Measurements from ENCODE around the gene COLEC11. TPM values are rescaled to one million over a fixed set of nuclear protein-coding genes. Genes with fewer than 3 reads are reported as not detected.
"Not testable (repeated sequence)": the region's sequence is repeated elsewhere in the genome, so short reads cannot be mapped to it uniquely, and the experiment has no call there.

Gene COLEC11
- total RNA-seq = not detected

DNA sequence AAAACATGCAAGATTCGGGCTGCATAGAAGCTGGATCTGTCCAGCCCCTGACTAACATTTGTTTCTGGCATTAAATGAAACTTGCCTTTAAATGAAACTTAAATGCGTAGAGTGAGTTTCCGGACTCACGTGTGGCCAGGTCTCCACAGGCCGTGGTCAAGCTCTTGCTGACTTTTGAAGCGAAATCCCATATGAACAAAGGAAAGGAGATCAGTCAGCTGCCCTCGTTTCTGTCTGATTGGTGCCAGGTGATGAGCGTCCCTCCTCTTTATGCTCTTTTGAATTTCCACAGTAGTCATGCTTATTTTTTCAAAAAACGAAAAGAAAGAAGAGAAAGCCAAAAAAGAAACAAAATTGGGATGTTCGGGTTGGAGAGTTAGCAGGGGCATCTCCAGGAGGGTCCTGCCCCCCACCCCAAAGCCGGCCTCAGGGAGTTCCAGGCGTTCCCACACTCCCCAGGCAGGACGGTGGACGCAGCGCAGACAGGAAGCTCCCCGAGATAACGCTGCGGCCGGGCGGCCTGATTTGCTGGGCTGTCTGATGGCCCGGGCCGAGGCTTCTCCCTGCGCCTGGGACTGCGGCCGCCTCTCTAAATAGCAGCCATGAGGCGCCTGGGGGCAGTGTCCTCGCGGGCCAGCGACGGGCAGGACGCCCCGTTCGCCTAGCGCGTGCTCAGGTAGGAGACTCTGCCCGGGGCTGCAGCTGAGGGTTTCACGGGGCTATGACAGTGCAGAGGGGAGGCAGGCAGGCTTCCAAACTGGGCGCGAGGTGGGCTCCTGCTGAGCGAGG, at the start of gene COLEC11:
Gene COLEC11 (plus strand): TSS at position 620 of the 789 bp plus-strand sequence. CDS start 9,229 bp downstream, outside the sequence.
- no peak for DNase-seq (ENCODE audit: low read depth in 2 of 3, low spot score in 2 of 3)

DNA sequence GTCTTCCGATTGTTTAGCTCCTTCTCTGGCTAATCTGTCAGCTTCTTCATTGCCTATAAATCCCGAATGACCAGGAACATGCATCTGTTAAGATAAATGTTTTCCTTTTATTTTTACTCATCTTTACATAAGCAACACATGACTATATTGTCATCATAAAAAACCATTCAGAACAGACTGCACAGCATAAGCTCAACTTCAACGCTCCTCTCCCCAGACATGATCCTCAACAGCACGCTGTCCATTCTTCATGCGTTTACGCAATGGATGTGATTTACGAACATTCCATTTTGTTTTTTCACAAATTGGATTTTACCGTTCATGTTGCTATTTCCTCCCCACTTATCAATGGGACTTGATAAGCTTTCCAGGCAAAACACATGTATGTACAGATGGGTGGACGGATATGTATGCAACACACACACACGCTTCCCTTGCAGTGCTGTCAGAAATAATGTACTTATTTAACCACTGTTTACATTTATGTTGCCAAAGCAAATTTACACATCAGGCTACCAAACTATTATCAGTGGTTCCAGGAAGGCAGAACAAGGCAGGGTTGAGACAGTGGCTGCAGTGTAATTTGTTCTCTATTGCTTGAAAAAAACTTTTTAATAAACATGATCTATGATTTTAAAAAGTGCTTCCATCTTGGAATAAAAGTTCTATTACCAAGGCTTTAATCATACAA, 49.0 kb upstream of the COLEC11 start:
- DNase-seq (ENCODE audit: low read depth in 2 of 3, low spot score in 2 of 3) = no peak

DNA sequence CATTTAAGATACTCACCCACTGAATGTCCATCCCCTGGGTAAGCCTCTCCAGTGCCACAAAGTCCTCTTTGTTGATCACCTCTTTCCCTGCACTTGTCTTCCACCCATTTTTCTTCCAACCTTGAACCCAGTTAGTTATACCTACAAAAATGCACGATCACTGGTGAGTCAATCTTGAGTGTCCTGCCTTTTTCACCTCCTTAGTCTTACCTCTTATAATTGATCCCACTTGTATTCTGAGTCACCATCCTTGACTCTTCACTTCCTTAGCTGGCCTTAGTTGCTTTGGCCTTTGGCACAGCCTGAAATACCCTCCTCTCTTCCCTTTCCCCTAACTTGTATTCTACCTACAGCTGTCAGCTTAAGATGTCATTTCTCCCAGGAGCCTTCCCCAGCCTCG, 47.0 kb upstream of the COLEC11 start:
- no peak for DNase-seq (ENCODE audit: low read depth in 2 of 3, low spot score in 2 of 3)

DNA sequence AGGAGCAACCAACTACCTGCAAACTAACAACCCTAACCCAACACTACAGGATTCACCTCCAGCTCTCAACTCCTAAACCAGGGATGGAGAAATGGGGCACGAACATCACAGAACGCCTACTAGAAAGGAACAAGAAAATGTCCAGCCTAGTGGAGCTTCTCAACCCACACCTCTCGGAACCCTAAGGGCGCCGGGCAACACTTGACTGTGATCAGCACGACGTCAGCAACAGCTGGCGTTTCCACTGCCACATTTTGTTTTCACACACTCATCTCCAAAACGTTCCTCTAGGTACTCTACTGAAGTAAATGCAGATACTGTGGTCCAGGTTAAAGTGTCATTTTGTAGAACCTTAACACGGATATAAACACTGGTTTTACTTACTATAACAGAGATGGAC, 41.0 kb upstream of the COLEC11 start:
- no peak for DNase-seq (ENCODE audit: low read depth in 2 of 3, low spot score in 2 of 3)

DNA sequence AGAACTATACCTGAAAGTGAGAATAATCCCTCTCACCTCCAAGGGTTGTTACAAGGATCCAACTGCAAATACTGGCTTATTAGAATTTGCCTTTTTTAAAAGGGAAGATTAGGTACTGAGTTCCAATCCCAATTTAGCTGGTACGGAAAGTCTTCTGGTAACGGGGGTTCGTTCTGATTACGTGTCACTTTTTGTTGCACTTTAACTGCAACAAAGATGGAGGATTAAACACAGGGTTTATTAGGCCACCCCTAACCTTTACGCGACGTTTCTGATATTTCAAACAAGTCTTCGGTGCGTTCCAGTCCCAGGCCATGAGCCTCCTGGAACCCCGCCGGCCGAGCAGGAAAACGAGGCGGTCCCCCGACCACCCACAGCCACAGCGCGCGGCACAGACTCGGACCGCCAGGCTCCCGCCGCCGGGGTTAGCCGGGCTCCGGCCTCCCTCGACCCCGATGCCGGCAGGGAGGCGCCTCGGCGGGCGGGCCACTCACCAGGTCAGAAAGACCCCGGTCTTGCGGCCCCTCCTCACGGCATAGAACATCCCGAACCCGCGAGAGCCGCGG, 37.2 kb upstream of the COLEC11 start:
- DNase-seq (ENCODE audit: low read depth in 2 of 3, low spot score in 2 of 3) = peak in 1 of 3 donors; percentile 32

DNA sequence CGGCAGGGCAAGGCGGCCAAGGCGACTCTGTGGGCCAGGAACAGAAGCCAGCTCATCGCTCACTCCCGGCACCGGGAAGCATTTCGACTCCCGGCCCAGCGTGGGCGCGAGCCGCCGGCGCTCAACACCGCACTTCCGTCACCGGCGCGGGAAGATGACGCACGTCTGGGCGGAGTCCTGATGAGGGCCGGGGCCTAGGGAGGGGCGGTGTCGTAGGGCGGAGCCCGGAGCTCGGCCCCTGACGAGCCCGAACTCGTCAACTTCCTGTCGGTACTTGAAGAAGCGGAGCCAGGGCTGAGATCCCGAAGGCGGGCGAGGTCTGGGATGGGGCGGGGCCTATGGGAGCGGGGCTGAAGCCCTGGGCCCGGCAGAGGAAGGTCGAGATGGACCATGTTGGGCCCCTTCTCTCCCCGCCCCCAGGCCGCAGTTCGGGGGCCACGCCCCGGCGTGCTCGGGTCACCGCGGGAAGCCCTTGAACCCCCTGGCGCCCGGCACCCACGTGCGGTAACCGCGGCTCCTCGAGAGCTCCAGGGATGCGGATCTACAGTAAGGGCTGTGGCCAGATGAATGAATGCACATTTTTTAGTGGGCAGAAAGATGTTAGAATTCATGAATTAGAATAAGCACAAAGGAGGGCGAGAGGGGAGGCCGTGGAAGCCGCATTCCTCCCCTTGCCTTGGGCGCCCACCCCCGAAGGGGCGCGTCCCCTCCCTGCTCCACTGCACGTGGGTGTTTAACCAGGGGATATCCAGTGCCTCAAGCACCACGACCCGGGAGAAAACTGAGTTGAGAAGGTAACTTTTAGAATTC, 36.5 kb upstream of the COLEC11 start, which contains the start of gene RNASEH1:
Gene RNASEH1 (minus strand): TSS at position 129 of the 810 bp plus-strand sequence. CDS start 73 bp downstream, at position 56.
- peak; percentile 97 to 98 (median 98) for DNase-seq (ENCODE audit: low read depth in 2 of 3, low spot score in 2 of 3)

DNA sequence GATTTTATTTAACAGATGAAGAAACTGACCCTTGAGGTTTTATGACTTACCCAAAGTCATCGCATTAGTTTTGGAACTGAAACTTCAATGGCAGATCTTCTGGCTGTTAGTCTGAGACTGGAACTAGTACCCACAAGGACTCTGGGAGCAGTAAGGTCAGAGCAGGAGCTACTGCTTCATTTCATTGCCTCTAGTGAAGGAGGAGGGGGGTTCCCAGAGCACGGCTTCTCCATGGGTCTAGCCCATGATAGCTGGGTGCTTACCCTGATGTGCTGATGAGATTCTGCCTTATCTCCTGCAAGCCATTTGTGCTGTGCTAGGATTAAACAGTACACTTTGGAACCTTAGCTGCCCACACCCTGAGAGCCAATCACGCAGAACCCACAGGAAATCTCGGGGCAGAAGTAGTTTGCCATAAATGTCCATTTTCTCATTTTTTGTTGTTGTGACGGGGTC, 31.4 kb upstream of the COLEC11 start:
- DNase-seq (ENCODE audit: low read depth in 2 of 3, low spot score in 2 of 3) = no peak

DNA sequence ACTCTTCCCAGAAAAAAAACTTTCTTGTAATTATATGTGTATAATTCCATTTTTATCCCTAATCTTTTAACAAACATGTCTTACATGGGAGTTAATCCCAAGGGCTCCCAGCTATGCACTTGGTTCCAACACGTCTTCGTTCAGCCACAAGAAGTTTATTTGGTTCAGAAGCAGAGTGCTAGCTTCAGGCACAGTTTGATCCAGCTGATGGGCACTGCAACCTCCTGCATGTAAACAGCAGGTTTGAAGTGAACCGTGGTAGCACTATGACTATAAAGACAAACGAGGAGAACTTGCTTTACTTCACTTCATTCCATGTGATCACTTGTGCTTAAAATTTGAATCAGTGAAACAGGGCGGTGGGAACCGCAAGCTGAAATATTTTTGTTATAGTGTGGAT, 29.8 kb upstream of the COLEC11 start:
- DNase-seq (ENCODE audit: low read depth in 2 of 3, low spot score in 2 of 3) = no peak

DNA sequence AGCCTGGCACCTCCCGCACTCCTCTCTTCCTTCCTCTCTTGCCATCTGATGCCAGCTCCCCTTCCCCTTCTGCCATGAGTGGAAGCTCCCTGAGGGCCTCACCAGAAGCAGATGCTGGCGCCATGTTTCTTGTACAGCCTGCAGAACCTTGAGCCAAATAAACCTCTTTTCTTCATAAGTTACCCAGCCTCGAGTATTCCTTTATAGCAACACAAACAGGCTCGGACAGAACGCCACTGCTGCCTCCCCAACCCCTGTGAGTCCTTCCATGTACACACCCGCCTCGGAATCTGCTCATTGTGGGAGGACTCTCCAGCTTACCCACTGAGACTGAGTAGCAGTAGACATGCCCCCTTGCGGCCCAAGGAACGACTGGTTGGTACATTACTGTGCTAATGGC, 28.1 kb upstream of the COLEC11 start:
- DNase-seq (ENCODE audit: low read depth in 2 of 3, low spot score in 2 of 3) = no peak

DNA sequence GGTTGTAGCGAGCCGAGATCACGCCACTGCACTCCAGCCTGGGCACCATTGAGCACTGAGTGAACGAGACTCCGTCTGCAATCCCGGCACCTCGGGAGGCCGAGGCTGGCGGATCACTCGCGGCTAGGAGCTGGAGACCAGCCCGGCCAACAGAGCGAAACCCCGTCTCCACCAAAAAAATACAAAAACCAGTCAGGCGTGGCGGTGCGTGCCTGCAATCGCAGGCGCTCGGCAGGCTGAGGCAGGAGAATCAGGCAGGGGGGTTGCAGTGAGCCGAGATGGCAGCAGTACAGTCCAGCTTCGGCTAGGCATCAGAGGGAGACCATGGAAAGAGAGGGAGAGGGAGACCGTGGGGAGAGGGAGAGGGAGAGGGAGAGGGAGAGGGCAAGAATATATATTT, 25.3 kb upstream of the COLEC11 start:
- not testable (repeated sequence) for DNase-seq (ENCODE audit: low read depth in 2 of 3, low spot score in 2 of 3)

DNA sequence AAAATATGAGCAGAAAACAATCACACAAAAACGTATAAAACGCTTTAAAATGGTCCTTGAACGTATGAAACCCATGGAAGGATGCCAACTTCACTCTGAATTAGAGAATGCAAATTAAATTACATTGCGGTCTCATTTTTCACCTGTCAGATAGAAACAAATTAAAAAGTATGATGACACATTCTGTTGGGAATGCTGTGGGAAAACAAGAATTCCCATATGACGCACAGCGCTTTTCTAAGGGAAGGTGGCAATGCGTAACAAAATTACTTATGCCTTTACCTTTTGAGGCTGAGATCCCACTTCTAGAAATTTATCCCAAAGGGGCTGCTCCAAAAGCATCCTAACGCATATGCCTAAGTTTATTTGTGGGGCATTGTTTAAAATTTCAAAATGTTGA, 23.6 kb upstream of the COLEC11 start:
- no peak for DNase-seq (ENCODE audit: low read depth in 2 of 3, low spot score in 2 of 3)

DNA sequence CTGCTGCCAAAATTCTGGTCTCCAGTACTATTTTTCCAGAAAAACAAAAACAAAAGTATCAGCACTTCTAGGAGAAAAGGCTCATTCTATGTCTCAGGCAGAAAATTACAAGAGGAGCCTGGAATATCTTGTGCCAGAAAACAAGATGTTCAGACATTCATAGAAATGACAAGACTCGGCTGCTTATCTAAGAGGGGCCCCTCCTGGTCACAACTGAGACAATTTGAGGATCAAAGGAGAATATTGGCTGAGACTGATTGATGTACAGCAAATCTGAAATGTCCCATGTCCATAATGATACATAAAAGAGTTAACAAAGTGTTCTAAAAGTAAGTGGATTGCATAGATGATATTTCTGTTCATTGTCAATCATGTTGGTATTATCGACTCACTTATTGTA, 22.3 kb upstream of the COLEC11 start:
- no peak for DNase-seq (ENCODE audit: low read depth in 2 of 3, low spot score in 2 of 3)

DNA sequence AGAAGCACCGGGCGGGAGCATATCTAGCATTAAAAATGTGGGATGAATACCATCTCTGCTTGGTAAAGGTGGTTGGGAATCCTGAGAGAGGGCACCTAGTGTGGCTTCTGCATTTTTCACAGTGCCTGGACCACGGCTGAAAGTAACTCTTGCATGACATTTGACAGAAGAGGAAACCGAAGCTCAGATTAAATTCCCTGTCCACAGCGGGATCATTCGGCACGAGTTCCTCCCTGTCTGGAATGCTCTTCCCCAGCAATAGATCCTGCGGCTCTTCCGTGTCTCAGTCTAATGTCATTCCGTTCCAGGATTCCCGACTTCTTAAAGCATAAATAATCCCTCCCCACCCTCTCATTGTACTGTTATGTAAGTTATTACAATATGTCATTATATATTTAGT, 20.8 kb upstream of the COLEC11 start:
- DNase-seq (ENCODE audit: low read depth in 2 of 3, low spot score in 2 of 3) = no peak

DNA sequence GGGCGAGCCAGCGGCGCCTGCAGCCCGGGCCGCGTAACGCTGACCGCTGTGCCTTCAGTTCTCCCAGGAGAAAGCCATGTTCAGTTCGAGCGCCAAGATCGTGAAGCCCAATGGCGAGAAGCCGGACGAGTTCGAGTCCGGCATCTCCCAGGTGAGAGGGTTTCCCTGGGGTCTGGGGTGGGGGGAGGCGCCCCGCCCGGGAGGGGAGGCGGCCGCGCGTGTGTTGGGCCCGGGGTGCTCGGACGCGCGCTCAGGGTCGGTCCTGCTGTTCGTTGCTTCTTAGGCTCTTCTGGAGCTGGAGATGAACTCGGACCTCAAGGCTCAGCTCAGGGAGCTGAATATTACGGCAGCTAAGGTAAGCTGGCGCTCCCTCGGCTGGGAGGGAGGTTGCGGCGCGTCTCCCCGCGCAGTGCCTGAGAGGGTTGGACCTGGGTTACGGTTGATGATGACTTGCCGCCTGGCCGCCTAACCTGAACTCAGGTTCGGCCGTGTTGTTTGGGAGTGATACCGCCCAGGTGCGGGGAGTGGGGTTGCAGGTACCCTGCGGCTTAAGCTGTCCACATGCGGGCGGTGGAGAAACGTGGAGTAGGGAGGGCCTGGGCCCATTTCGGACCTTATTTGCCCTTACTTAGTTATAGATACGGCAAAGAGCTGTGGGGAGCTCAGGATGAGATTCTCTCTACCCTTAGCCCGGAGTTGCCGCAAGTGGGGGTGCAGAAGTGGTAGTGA, 19.2 kb upstream of the COLEC11 start:
- peak in 1 of 3 donors; percentile 12 for DNase-seq (ENCODE audit: low read depth in 2 of 3, low spot score in 2 of 3)

DNA sequence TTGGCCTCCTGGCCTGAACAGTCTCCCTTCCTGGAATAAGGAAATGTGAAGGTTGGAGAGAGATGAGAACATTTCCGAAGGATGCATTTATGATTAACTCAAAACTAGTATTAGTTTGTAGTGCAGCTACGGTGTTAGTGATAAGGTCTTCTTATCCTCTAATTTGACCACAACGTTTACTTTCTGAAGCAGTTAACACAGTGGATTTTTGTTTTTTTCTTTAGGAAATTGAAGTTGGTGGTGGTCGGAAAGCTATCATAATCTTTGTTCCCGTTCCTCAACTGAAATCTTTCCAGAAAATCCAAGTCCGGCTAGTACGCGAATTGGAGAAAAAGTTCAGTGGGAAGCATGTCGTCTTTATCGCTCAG, 18.7 kb upstream of the COLEC11 start:
- not testable (repeated sequence) for DNase-seq (ENCODE audit: low read depth in 2 of 3, low spot score in 2 of 3)

DNA sequence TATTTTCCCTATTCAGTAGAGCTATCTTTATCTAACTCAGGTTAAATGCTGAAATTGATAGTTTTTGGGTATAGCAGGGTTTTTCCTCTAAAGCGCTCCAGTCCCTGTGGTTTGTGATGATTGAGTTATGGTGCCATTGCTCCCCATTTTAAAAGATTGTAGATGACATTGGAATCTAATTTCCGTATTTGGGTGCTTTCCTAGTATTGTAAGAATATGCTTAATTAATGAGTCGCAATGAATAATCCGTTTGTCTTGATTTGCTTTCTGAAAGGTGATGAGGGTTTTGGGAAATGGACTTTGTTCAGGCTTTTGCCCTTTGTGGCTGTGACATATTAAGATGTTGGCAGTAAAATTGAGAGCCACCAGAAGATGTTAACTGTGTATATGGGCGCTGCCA, 15.9 kb upstream of the COLEC11 start:
- no peak for DNase-seq (ENCODE audit: low read depth in 2 of 3, low spot score in 2 of 3)

DNA sequence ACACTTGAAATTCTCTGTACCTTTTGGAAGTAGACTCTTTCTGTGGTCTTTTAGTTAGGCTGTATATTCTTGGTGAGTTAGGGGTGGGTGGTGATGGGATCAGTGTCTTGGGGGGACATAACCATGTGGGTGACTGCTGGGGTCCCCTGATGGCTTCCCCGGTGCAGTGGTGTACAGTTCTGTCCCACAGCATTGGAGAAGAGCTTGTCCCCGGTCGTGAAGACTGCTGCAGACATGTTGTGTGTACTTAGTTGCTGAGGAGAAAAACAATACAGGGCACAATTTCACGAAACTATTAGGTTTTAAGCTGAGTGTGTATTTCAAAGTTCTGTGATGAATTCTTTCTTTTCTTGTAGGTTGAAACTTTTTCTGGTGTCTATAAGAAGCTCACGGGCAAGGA, 14.5 kb upstream of the COLEC11 start:
- DNase-seq (ENCODE audit: low read depth in 2 of 3, low spot score in 2 of 3) = no peak

DNA sequence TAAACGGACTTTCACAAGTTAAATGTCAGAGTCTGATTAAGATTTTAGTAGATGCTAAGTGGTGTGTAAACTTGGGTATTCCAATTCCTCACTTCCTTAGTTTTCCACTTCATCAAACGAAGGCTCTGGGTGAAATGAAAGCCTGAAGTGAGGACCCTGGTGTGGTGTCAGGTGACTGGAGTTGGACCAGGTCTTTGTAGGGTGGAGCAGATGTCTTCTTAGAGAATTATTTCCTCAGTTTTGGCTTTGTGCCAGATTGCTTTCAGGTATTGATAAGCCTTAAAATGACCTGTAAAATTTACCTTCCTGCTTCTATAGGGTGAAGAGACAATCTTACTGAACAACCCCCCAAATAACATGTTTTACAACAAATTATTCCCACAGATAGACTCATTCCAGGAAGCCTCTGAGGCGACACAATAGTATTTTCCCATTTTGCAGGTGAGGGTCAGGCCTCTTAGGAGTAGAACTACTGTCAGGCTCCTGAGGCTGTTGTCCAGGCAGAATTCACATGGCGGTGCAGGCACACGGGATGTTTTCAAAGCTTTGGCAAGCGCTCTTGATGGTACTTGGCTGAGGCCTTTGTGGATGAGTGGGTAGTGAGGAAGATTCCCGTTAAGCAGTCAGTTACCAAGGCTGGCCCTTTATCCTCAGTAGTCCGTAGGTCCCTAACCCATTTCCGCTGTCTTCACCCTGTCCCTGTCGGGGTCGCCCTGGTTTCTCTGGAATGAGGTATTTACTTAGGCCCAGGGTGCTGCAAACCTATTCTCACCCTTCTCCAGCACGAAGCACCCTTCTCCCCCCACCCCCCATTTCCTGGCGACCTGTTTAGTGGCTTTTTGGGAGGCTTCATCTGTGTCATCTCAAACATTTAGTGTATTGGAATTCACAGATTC, 13.3 kb upstream of the COLEC11 start:
- no peak for DNase-seq (ENCODE audit: low read depth in 2 of 3, low spot score in 2 of 3)

DNA sequence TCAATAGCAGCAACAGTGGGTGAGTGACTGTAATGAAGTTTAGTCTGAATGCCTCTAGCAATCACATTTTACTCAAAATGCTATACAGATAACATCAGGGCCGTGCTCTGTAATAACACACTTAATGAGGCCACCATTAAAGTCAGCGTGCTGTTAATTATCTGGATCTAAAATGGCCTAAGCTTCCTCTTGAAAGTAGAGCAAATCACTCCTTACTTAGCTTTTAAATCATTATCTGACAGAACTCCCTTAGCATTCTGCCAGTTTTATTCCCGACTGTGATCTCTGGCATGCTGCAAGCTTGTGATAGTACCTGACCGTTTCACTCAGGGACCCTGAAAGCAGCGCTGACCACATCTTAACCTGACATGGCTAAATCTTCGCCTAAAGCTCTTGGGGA, 10.8 kb upstream of the COLEC11 start:
- DNase-seq (ENCODE audit: low read depth in 2 of 3, low spot score in 2 of 3) = no peak

Measured in hematopoietic multipotent progenitor cell (in vitro differentiated cells).